HL-60/S4 treated with retinoic acid at 250 ng/mL for 4 days and 3 days (cell line): Measurements from ENCODE around the gene TMEM145.
"Not testable (repeated sequence)": the region's sequence is repeated elsewhere in the genome, so short reads cannot be mapped to it uniquely, and the experiment has no call there.

Source experiments
- in situ Hi-C: fragments of 300-500 bp; cut with MboI; formaldehyde crosslinking; loops from 2 replicates; pipeline ENCODE4 v1.7.0; 2022; ENCODE audit warnings: low sequenced_read_pairs

The TMEM145 gene

GRCh38 chr19:42313096-42313839 is at the start of gene TMEM145:
Gene TMEM145 (plus strand): TSS chr19:42313309. CDS start chr19:42313377, 68 bp downstream.
- in situ Hi-C loops: no loop called here

GRCh38 chr19:42266105-42266504 is 47.0 kb upstream of the TMEM145 start:
- in situ Hi-C loops: not testable (repeated sequence)

- in situ Hi-C loops: not testable (repeated sequence)
Observed at GRCh38 chr19:42266928-42267603, 46.0 kb upstream of the TMEM145 start.

GRCh38 chr19:42267644-42268141 is 45.4 kb upstream of the TMEM145 start:
- in situ Hi-C loops: no loop called here

GRCh38 chr19:42268142-42268703 is 44.9 kb upstream of the TMEM145 start:
- in situ Hi-C loops: no loop called here

- in situ Hi-C loops: no loop called here
Observed at GRCh38 chr19:42268704-42269477, 44.2 kb upstream of the TMEM145 start, which contains the start of gene CIC. Gene CIC (plus strand): TSS chr19:42269252. CDS start chr19:42271784, 2,532 bp downstream.

GRCh38 chr19:42269478-42270345 is 43.4 kb upstream of the TMEM145 start:
- in situ Hi-C loops: no loop called here

GRCh38 chr19:42270346-42271044 is 42.6 kb upstream of the TMEM145 start:
- in situ Hi-C loops: no loop called here

- in situ Hi-C loops: no loop called here
Observed at GRCh38 chr19:42271045-42271419, 42.1 kb upstream of the TMEM145 start.

GRCh38 chr19:42271861-42272534 is 41.1 kb upstream of the TMEM145 start:
- in situ Hi-C loops: no loop called here

- in situ Hi-C loops: no loop called here
Observed at GRCh38 chr19:42272535-42272897, 40.6 kb upstream of the TMEM145 start.

- in situ Hi-C loops: no loop called here
Observed at GRCh38 chr19:42272989-42273406, 40.1 kb upstream of the TMEM145 start.

GRCh38 chr19:42273407-42274064 is 39.6 kb upstream of the TMEM145 start:
- in situ Hi-C loops: no loop called here

GRCh38 chr19:42274065-42274682 is 38.9 kb upstream of the TMEM145 start:
- in situ Hi-C loops: no loop called here

GRCh38 chr19:42275103-42275502 is 38.0 kb upstream of the TMEM145 start:
- in situ Hi-C loops: no loop called here

- in situ Hi-C loops: no loop called here
Observed at GRCh38 chr19:42275517-42275916, 37.6 kb upstream of the TMEM145 start.

- in situ Hi-C loops: no loop called here
Observed at GRCh38 chr19:42276284-42276683, 36.8 kb upstream of the TMEM145 start.

- in situ Hi-C loops: no loop called here
Observed at GRCh38 chr19:42276821-42277220, 36.3 kb upstream of the TMEM145 start.
